ENCODE measurements around the gene EPHB6. TPM values are rescaled to one million over a fixed set of nuclear protein-coding genes. Genes with fewer than 3 reads are reported as not detected.

Gene EPHB6
- total RNA-seq, 4 donors from 2014 or later = 6.9 to 84.3 (median 22.1) TPM

DNA sequence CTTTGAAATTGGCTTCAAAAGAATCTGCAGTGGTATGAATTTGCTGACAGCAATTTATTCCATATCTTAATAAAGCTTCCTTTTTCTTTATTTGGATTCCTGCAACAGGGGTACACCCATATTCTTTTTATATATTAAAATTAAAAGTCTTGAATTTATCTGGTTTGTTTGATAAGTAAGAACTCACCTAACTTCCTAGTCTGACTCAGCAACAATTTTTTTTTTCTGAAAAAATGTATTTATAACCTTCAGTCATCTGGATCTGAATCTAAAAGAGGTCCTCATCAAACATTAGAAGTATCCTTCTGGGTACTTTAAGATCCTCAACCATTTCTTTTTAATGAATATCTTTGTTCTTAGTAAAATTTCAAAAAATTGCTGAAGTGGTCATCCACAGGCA, 4.5 kb downstream of the EPHB6 start:
- H3K36me3 ChIP-seq = peaks cover 0 to 21% (median 0%) of the 10 kb centered on the region in 3 donors
- H3K4me3 ChIP-seq = no peak overlapping the region
- DNase-seq (ENCODE audit: low spot score in 2 of 2) = no peak
- peaks cover 0 to 41% (median 14%) of the 10 kb centered on the region in 4 donors for H3K4me1 ChIP-seq
- no peak for TF ChIP-seq CTCF (IDR thresholded peaks at IDR 0.05)
- TF ChIP-seq EP300 (IDR thresholded peaks at IDR 0.05) = no peak
- no peaks in the 10 kb centered on the region for H3K27me3 ChIP-seq
- H3K27ac ChIP-seq = no peak overlapping the region
- H3K9me3 ChIP-seq = no peaks in the 10 kb centered on the region

DNA sequence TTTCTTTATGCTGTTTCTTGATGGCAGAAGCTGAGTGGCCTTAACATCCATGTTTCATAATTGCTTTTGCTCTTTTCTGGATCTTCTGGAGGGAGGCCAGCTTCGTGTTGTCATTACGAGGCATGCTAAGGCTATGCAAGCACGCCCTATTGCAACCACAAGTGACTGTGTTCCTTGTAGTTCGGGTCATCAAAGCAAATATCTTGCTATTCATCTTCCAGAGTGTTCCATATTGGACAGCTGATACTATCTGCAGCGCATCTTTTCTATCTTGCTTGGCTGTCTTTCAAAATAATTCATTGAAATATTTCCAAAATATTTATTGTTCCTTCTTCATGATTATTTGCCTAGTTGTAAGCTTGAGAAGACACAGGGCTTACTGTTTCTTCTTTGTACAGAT, 5.0 kb downstream of the EPHB6 start:
- Histone ChIP-seq H3K27ac (peak overlapping the region in 1 of 4 donors; percentile 44), H3K9me3 (no peaks in the 10 kb centered on the region), H3K4me3 (no peak overlapping the region), H3K36me3 (peaks cover 0 to 24% (median 0%) of the 10 kb centered on the region in 3 donors), H3K4me1 (peaks cover 0 to 41% (median 14%) of the 10 kb centered on the region in 4 donors), H3K27me3 (no peaks in the 10 kb centered on the region)
- TF ChIP-seq CTCF (IDR thresholded peaks at IDR 0.05) (no peak), EP300 (IDR thresholded peaks at IDR 0.05) (peak in 1 of 2 donors; percentile 52), POLR2A (IDR thresholded peaks at IDR 0.05) (no peak)
- 19 to 25% methylated on average over 5 of the region's 5 CpGs for WGBS, 2 donors
- DNase-seq (ENCODE audit: low spot score in 2 of 2) = peak; percentile 53 to 83

- no peak overlapping the region for H3K27ac ChIP-seq
- DNase-seq (ENCODE audit: low spot score in 2 of 2) = no peak
- TF ChIP-seq POLR2A (IDR thresholded peaks at IDR 0.05) (no peak), CTCF (IDR thresholded peaks at IDR 0.05) (no peak), EP300 (IDR thresholded peaks at IDR 0.05) (no peak)
- H3K36me3 ChIP-seq = peaks cover 0 to 24% (median 0%) of the 10 kb centered on the region in 3 donors
- no peak overlapping the region for H3K4me3 ChIP-seq
- peaks cover 0 to 31% (median 5%) of the 10 kb centered on the region in 4 donors for H3K4me1 ChIP-seq
- 82 to 86% methylated on average over 3 of the region's 3 CpGs for WGBS, 2 donors
- no peaks in the 10 kb centered on the region for H3K9me3 ChIP-seq
- no peaks in the 10 kb centered on the region for H3K27me3 ChIP-seq
Measured at GRCh38 chr7:142860968-142861367, 6.1 kb downstream of the EPHB6 start.

- 93 to 99% methylated on average over 4 of the region's 4 CpGs for WGBS, 2 donors
- H3K9me3 ChIP-seq = no peaks in the 10 kb centered on the region
- H3K27ac ChIP-seq = no peak overlapping the region
- peaks cover 0 to 20% (median 3%) of the 10 kb centered on the region in 4 donors for H3K4me1 ChIP-seq
- no peak for TF ChIP-seq CTCF (IDR thresholded peaks at IDR 0.05)
- no peak for TF ChIP-seq POLR2A (IDR thresholded peaks at IDR 0.05)
- TF ChIP-seq EP300 (IDR thresholded peaks at IDR 0.05) = no peak
- peaks cover 0 to 25% (median 0%) of the 10 kb centered on the region in 3 donors for H3K36me3 ChIP-seq
- H3K4me3 ChIP-seq = no peak overlapping the region
- no peaks in the 10 kb centered on the region for H3K27me3 ChIP-seq
- DNase-seq (ENCODE audit: low spot score in 2 of 2) = no peak
Measured at GRCh38 chr7:142862351-142862750, 7.5 kb downstream of the EPHB6 start.

- Histone ChIP-seq H3K27ac (no peak overlapping the region), H3K9me3 (no peaks in the 10 kb centered on the region), H3K27me3 (no peaks in the 10 kb centered on the region), H3K36me3 (peaks cover 0 to 30% (median 0%) of the 10 kb centered on the region in 3 donors), H3K4me3 (no peak overlapping the region), H3K4me1 (peaks cover 0 to 20% (median 3%) of the 10 kb centered on the region in 4 donors)
- DNase-seq (ENCODE audit: low spot score in 2 of 2) = no peak
- TF ChIP-seq POLR2A (IDR thresholded peaks at IDR 0.05) (no peak), CTCF (IDR thresholded peaks at IDR 0.05) (no peak), EP300 (IDR thresholded peaks at IDR 0.05) (no peak)
- WGBS, 2 donors = 88 to 95% methylated on average over 7 of the region's 7 CpGs
Measured at GRCh38 chr7:142862786-142863400, 8.0 kb downstream of the EPHB6 start.

All from tibial nerve (tissue), 4 donors.